CD4-positive, alpha-beta memory T cell (primary cell): ENCODE data around the gene CPN2. TPM values are rescaled to one million over a fixed set of nuclear protein-coding genes. Genes with fewer than 3 reads are reported as not detected.

Experiments used
- polyA plus RNA-seq, 2 donors: library from polyadenylated mRNA; unstranded; fragments of 300-500 nt; fragmentation: Illumina TruSeq; gene quantifications; one replicate each; pipeline ENCODE4 v1.2.3, GENCODE V29; 2021
- total RNA-seq, 2 experiments: library from RNA; stranded (reverse); gene quantifications; one replicate each; pipeline ENCODE4 v1.2.3, GENCODE V29; 2021

The CPN2 gene
- total and polyA plus RNA-seq, 4 experiments from 2014 or later = not detected

Other genes starting within 250 kb of the CPN2 start
- gene HES1, start 215.2 kb downstream of the CPN2 start, total RNA-seq = not detected
- under 1 TPM; 0.11 to 0.50 TPM for gene HES1, start 215.2 kb downstream of the CPN2 start, polyA plus RNA-seq
- gene LRRC15, start 18.4 kb upstream of the CPN2 start, total RNA-seq = not detected
- not detected for gene LRRC15, start 18.4 kb upstream of the CPN2 start, polyA plus RNA-seq
- gene GP5, start 47.9 kb upstream of the CPN2 start, total RNA-seq = 1 to 10 TPM; 3.8 to 4.2 TPM
- 1 to 10 TPM; 1.3 to 1.9 TPM for gene GP5, start 47.9 kb upstream of the CPN2 start, polyA plus RNA-seq
- 10 to 100 TPM; 57.6 to 62.7 TPM for gene ATP13A3, start 135.7 kb upstream of the CPN2 start, total RNA-seq
- gene ATP13A3, start 135.7 kb upstream of the CPN2 start, polyA plus RNA-seq = 10 to 100 TPM in 1 of 2 donors, 1 to 10 TPM in 1; 6.7 to 14.5 TPM